UCSD-AML1 (cell line): ENCODE measurements around the gene NUP88.
A peak's percentile ranks its signal among the peaks of the same experiment; 100 is the strongest.

ENCODE experiments used
- DNase-seq: peaks from one replicate; lab custom pipeline; 2025; ENCODE audit not compliant: unreplicated experiment; lab: John Stamatoyannopoulos, UW

NUP88 gene

GRCh38 chr17:5419959-5420653, 644 bp upstream of the NUP88 start, which contains the start of gene RPAIN:
Gene RPAIN, plus strand, starts transcription at chr17:5420182. Its CDS starts 29 bp downstream, at chr17:5420211.
- DNase-seq = peak; percentile 94

- no peak for DNase-seq
Measured at GRCh38 chr17:5418858-5419355, 555 bp downstream of the NUP88 start.

- DNase-seq = no peak
Measured at GRCh38 chr17:5416901-5417300, 2.6 kb downstream of the NUP88 start.

GRCh38 chr17:5413682-5414081, 5.8 kb downstream of the NUP88 start:
- no peak for DNase-seq

GRCh38 chr17:5410594-5411272, 8.7 kb downstream of the NUP88 start:
- no peak for DNase-seq

- DNase-seq = no peak
Measured at GRCh38 chr17:5408186-5408585, 11.3 kb downstream of the NUP88 start.

GRCh38 chr17:5405400-5405799, 14.1 kb downstream of the NUP88 start:
- DNase-seq = no peak

- no peak for DNase-seq
Measured at GRCh38 chr17:5399767-5400166, 19.7 kb downstream of the NUP88 start.

GRCh38 chr17:5396612-5397011, 22.9 kb downstream of the NUP88 start:
- no peak for DNase-seq

- DNase-seq = no peak
Measured at GRCh38 chr17:5391678-5392077, 27.8 kb downstream of the NUP88 start.

- DNase-seq = no peak
Measured at GRCh38 chr17:5381542-5381941, 37.9 kb downstream of the NUP88 start.

- DNase-seq = no peak
Measured at GRCh38 chr17:5380491-5381135, 38.8 kb downstream of the NUP88 start.

- DNase-seq = no peak
Measured at GRCh38 chr17:5379351-5380107, 39.9 kb downstream of the NUP88 start.

- no peak for DNase-seq
Measured at GRCh38 chr17:5378566-5379207, 40.8 kb downstream of the NUP88 start.

- DNase-seq = no peak
Measured at GRCh38 chr17:5373112-5373511, 46.4 kb downstream of the NUP88 start.

GRCh38 chr17:5370411-5370810, 49.1 kb downstream of the NUP88 start:
- no peak for DNase-seq

GRCh38 chr17:5365831-5366230, 53.6 kb downstream of the NUP88 start:
- no peak for DNase-seq

GRCh38 chr17:5364696-5365095, 54.8 kb downstream of the NUP88 start:
- DNase-seq = no peak

- no peak for DNase-seq
Measured at GRCh38 chr17:5364156-5364555, 55.3 kb downstream of the NUP88 start.

GRCh38 chr17:5362162-5362811, 57.2 kb downstream of the NUP88 start:
- DNase-seq = no peak
